Mesothelial cell of epicardium (in vitro differentiated cells): ENCODE results near the gene PISD. TPM values are rescaled to one million over a fixed set of nuclear protein-coding genes. Genes with fewer than 3 reads are reported as not detected.

ENCODE experiments used
- DNase-seq, 2 experiments: peaks; one replicate each; pipeline ENCODE4 v3.0.0; 2021; ENCODE audit warnings: low spot score in 2 of 2; ENCODE audit not compliant: unreplicated experiment in 2 of 2
- H3K27ac Mint-ChIP-seq: 2 replicates; pipeline ENCODE4 v1.8.0; 2021; ENCODE audit warnings: mixed read lengths
- H3K27me3 Mint-ChIP-seq: 2 replicates; pipeline ENCODE4 v1.8.0; 2021; ENCODE audit warnings: low read depth, mixed read lengths
- H3K36me3 Mint-ChIP-seq: 2 replicates; pipeline ENCODE4 v1.8.0; 2021; ENCODE audit warnings: mixed read lengths
- H3K4me1 Mint-ChIP-seq: 2 replicates; pipeline ENCODE4 v1.8.0; 2021; ENCODE audit warnings: mixed read lengths
- H3K4me3 Mint-ChIP-seq: 2 replicates; pipeline ENCODE4 v1.8.0; 2021; ENCODE audit warnings: mild to moderate bottlenecking, moderate library complexity, mixed read lengths
- H3K9me3 Mint-ChIP-seq: 2 replicates; pipeline ENCODE4 v1.8.0; 2021; ENCODE audit warnings: mixed read lengths
- total RNA-seq: library from RNA; stranded (reverse); gene quantifications from 3 replicates; pipeline ENCODE4 v1.2.1, GENCODE V29; 2021
- TF ChIP-seq, protein P1 (sequence below): fragments of 200-600 bp; sonication (generic); IDR thresholded peaks from one replicate; pipeline ENCODE4 v1.5.0; 2021; ENCODE audit warnings: antibody characterized with exemption; ENCODE audit not compliant: unreplicated experiment

PISD gene
- total RNA-seq, 1 donor from 2014 or later = 40.4 TPM

DNA sequence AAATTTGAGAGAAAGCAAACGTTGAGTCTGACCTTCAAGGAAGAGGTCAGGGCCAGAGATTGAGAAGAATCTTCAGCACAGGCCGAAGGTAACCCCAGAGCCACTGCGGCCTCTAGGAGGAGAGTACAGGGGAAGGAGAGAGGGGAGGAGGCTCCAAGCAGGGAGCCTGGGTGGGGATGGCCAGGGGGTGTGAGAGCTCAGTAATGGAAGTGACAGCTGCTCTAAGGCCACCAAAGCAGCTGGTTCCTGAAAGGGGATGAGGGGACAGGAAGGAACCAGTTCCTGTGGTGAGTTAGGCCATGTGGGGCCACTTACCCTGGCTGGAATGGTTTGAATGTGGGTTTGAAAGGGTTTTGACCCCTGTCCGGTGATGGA, 46.1 kb downstream of the PISD start:
- H3K4me3 Mint-ChIP-seq = no peak overlapping the region
- TF ChIP-seq, protein P1, sequence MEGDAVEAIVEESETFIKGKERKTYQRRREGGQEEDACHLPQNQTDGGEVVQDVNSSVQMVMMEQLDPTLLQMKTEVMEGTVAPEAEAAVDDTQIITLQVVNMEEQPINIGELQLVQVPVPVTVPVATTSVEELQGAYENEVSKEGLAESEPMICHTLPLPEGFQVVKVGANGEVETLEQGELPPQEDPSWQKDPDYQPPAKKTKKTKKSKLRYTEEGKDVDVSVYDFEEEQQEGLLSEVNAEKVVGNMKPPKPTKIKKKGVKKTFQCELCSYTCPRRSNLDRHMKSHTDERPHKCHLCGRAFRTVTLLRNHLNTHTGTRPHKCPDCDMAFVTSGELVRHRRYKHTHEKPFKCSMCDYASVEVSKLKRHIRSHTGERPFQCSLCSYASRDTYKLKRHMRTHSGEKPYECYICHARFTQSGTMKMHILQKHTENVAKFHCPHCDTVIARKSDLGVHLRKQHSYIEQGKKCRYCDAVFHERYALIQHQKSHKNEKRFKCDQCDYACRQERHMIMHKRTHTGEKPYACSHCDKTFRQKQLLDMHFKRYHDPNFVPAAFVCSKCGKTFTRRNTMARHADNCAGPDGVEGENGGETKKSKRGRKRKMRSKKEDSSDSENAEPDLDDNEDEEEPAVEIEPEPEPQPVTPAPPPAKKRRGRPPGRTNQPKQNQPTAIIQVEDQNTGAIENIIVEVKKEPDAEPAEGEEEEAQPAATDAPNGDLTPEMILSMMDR = no peak
- no peaks in the 10 kb centered on the region for H3K9me3 Mint-ChIP-seq
- no peak overlapping the region for H3K27ac Mint-ChIP-seq
- H3K4me1 Mint-ChIP-seq = no peaks in the 10 kb centered on the region
- DNase-seq = no peak
- H3K27me3 Mint-ChIP-seq = no peaks in the 10 kb centered on the region
- peaks cover 5% of the 10 kb centered on the region for H3K36me3 Mint-ChIP-seq

DNA sequence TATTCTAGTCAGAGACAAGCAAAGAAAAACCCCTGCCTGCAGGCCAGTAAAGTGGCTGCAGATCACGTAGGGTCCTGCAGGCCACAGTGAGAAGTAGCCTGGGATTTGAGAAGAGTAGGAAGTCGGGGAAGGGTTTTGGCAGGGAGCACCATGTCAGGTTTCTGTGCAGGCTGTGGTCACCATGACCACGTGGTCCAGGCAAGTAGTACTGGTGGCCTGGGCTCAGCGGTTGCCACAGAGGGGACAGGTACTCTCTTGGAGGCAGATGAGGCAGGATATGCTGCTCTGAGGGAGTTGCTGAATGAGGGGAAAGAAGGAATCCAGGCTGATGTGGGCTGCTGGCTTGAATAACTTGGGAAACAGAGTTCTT, 46.5 kb downstream of the PISD start:
- H3K27ac Mint-ChIP-seq = no peak overlapping the region
- no peaks in the 10 kb centered on the region for H3K27me3 Mint-ChIP-seq
- DNase-seq = no peak
- peaks cover 5% of the 10 kb centered on the region for H3K36me3 Mint-ChIP-seq
- TF ChIP-seq, protein P1 = no peak
- no peaks in the 10 kb centered on the region for H3K9me3 Mint-ChIP-seq
- H3K4me1 Mint-ChIP-seq = no peaks in the 10 kb centered on the region
- H3K4me3 Mint-ChIP-seq = no peak overlapping the region

DNA sequence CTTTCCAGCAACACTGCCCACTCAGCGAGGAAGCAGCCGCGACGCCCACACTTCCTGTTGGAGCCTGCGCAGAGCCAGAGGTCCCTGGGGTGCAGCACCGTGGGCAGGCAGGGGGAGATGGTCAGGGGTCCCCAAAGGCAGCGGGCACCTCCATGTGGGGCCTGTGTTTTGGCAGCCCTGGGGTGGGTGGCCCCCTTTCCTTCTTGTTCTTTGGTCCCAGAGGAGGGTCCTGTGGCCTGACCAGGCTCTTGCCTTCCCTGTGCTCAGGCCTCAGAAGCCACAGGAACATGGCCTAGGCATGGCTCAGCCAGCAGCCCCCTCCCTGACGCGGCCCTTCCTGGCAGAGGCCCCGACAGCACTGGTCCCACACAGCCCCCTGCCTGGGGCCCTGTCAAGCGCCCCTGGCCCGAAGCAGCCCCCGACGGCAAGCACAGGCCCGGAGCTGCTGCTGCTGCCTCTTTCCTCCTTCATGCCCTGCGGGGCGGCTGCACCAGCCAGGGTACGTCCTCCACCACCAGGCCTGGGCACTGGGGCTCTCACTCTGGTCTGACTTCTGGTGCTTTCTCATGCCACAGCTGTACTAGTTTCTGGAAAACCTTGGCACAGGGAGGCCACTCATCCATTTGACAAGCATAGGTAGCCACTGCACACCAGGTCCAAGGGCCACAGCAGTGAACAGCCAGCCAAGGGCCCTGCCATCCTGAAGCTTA, 47.1 kb downstream of the PISD start:
- TF ChIP-seq, protein P1 = no peak
- Mint-ChIP-seq H3K27me3 (no peaks in the 10 kb centered on the region), H3K36me3 (peaks cover 5% of the 10 kb centered on the region), H3K27ac (no peak overlapping the region), H3K4me1 (no peaks in the 10 kb centered on the region), H3K4me3 (no peak overlapping the region), H3K9me3 (no peaks in the 10 kb centered on the region)
- DNase-seq = no peak

DNA sequence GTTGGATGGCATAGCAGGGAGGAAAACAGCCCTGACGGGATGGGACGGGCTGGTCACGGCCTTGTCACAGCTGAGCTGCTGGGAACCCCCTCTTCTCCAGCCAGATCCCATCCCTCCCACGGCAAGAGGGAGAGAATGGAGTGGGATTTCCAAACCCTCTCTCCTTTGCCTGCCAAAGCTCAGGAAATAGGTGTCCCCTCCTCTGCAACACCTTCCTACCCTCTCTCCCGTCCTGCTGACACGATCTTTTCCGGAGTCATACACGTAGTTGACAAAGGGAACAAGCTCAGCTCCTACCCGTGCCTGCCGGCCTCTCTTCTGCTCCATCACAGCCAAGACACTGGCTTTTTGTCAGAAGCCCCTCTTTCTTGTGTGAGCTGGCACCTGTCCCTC, 48.1 kb downstream of the PISD start:
- H3K27me3 Mint-ChIP-seq = no peaks in the 10 kb centered on the region
- no peaks in the 10 kb centered on the region for H3K4me1 Mint-ChIP-seq
- DNase-seq = no peak
- no peak overlapping the region for H3K4me3 Mint-ChIP-seq
- H3K27ac Mint-ChIP-seq = no peak overlapping the region
- TF ChIP-seq, protein P1 = no peak
- H3K36me3 Mint-ChIP-seq = peaks cover 3% of the 10 kb centered on the region
- H3K9me3 Mint-ChIP-seq = no peaks in the 10 kb centered on the region

DNA sequence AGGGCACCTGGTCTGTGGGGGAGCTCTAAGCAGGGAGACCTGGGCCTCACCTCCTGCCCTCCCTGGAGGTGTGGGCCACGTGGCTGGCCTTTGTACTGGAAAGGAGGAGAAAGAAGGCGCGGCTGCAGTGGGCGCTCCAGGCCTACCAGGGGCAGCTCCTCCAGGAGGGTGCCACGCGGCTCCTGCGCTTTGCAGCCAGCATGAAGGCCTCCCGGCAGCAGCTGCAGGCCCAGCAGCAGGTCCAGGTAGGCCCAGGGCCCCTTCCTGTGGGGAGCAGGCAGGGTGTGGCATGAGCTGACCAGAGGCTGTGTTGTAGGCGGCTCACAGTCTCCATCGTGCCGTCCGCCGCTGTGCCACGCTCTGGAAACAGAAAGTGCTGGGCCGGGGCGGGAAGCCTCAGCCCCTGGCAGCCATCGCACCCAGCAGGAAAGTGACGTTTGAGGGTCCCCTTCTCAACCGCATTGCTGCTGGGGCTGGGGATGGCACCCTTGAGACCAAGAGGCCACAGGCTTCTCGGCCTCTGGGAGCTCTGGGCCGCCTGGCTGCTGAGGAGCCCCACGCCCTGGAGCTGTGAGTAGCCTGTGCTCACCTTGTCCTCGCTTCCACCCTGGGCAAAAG, 48.6 kb downstream of the PISD start:
- no peak overlapping the region for H3K27ac Mint-ChIP-seq
- TF ChIP-seq, protein P1 = no peak
- no peaks in the 10 kb centered on the region for H3K4me1 Mint-ChIP-seq
- no peak for DNase-seq
- H3K4me3 Mint-ChIP-seq = no peak overlapping the region
- H3K27me3 Mint-ChIP-seq = no peaks in the 10 kb centered on the region
- no peaks in the 10 kb centered on the region for H3K9me3 Mint-ChIP-seq
- H3K36me3 Mint-ChIP-seq = peaks cover 3% of the 10 kb centered on the region
